ENCODE data around the gene ANKRD55.
A peak's percentile ranks its signal among the peaks of the same experiment; 100 is the strongest.

DNA sequence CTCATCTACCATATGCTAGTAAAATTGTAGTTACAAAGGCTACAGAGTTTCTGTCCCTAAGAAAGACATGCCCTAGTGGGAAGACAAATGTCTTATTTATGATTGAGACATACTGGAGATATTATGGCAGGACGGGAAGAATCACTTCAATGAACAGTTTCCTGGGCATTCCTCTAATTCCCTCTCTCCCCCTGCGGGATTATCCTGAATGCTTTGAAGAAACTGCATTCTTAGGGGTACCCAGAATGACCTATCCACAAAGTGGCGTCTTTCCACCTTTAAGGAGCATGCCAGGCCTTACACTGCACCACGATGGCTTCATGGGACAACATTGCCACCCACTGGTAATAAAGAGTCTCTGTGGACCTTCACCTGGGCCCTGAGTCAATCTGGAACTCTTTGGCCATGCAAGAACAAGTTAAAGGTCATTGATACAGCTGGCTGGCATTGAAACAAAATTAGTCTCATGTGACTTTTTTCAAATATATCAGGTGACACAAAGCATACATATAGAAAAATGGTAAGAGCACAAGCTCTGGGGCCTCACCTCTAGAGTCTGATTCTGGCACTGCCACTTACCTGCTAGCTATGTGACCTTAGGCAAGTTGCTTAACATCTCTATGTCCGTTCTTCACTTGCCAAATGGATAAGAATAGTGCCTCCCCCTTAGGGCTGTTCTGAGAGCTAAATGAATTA, 32.0 kb downstream of the ANKRD55 start:
- no peak for TF ChIP-seq POLR2A (IDR thresholded peaks at IDR 0.05)
- TF ChIP-seq, protein P1, sequence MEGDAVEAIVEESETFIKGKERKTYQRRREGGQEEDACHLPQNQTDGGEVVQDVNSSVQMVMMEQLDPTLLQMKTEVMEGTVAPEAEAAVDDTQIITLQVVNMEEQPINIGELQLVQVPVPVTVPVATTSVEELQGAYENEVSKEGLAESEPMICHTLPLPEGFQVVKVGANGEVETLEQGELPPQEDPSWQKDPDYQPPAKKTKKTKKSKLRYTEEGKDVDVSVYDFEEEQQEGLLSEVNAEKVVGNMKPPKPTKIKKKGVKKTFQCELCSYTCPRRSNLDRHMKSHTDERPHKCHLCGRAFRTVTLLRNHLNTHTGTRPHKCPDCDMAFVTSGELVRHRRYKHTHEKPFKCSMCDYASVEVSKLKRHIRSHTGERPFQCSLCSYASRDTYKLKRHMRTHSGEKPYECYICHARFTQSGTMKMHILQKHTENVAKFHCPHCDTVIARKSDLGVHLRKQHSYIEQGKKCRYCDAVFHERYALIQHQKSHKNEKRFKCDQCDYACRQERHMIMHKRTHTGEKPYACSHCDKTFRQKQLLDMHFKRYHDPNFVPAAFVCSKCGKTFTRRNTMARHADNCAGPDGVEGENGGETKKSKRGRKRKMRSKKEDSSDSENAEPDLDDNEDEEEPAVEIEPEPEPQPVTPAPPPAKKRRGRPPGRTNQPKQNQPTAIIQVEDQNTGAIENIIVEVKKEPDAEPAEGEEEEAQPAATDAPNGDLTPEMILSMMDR (IDR thresholded peaks at IDR 0.05) = peak; percentile 65 to 92 (median 78)

All from heart left ventricle (tissue), 13 donors.